HEK293 (cell line): ENCODE data around the gene SNAPC2.
A peak's percentile ranks its signal among the peaks of the same experiment; 100 is the strongest.

ENCODE experiments used
- CTCF ChIA-PET: fragments of 350-600 bp; formaldehyde crosslinking; extraction: SDS; loops from one replicate; lab custom pipeline; 2021; ENCODE audit warnings: antibody characterized with exemption; lab: Yijun Ruan, JAX
- POLR2A ChIA-PET: fragments of 300-600 bp; formaldehyde crosslinking; extraction: SDS; loops from one replicate; lab custom pipeline; 2020; ENCODE audit warnings: antibody characterized with exemption, inconsistent platforms; lab: Yijun Ruan, JAX
- H3K27ac ChIP-seq: fragments of 200-500 bp; sonication (Bioruptor generic); 2 replicates; pipeline ENCODE4 v1.5.1; 2014; ENCODE audit warnings: low read depth, low read length, control low read depth, inconsistent platforms; ENCODE audit errors: extremely low read depth
- H3K36me3 ChIP-seq, 2 experiments: fragments of 200-500 bp in 1 of 2; sonication (Bioruptor generic) in 1 of 2; 1 replicate in 1 of 2; 2 replicates in 1 of 2; pipeline ENCODE4 v1.5.1; 2014 to 2017; ENCODE audit warnings: inconsistent platforms in 2 of 2, low read length in 2 of 2; ENCODE audit not compliant: control insufficient read depth in 2 of 2, insufficient read depth in 1 of 2
- H3K4me1 ChIP-seq: fragments of 200-500 bp; sonication (Bioruptor generic); 2 replicates; pipeline ENCODE4 v1.5.1; 2014; ENCODE audit warnings: mild to moderate bottlenecking, low read length, inconsistent platforms; ENCODE audit not compliant: control insufficient read depth, insufficient read depth
- H3K4me3 ChIP-seq: 2 replicates; pipeline ENCODE4 v1.5.1; 2011; ENCODE audit warnings: low read depth, mild to moderate bottlenecking, control low read depth, low read length, moderate library complexity
- H3K9me3 ChIP-seq: fragments of 200-500 bp; sonication (Bioruptor generic); 2 replicates; pipeline ENCODE4 v1.5.1; 2014; ENCODE audit warnings: low read depth, low read length, inconsistent platforms; ENCODE audit not compliant: control insufficient read depth, insufficient read depth
- BCL11B ChIP-seq: fragments of 450-650 bp; formaldehyde crosslinking; IDR thresholded peaks from 2 replicates; pipeline ENCODE4 v1.5.1; 2016; ENCODE audit warnings: low read depth, missing biosample characterization, missing genetic modification characterization
- EGR2 ChIP-seq: fragments of 450-650 bp; formaldehyde crosslinking; IDR thresholded peaks from 2 replicates; pipeline ENCODE4 v1.5.1; 2016; ENCODE audit warnings: low read depth, missing biosample characterization, missing genetic modification characterization
- MZF1 ChIP-seq: fragments of 450-650 bp; formaldehyde crosslinking; IDR thresholded peaks from 2 replicates; pipeline ENCODE4 v1.5.1; 2017; ENCODE audit warnings: missing biosample characterization, missing genetic modification characterization, borderline replicate concordance
- SALL2 ChIP-seq: fragments of 450-650 bp; formaldehyde crosslinking; IDR thresholded peaks from 2 replicates; pipeline ENCODE4 v1.5.0; 2017; ENCODE audit warnings: missing biosample characterization, mild to moderate bottlenecking, missing genetic modification characterization, borderline replicate concordance
- SP7 ChIP-seq: fragments of 450-650 bp; formaldehyde crosslinking; IDR thresholded peaks from 2 replicates; pipeline ENCODE4 v1.5.1; 2016; ENCODE audit warnings: missing biosample characterization, missing genetic modification characterization
- TRIM28 ChIP-seq: IDR thresholded peaks from 2 replicates; pipeline ENCODE4 v1.6.1; 2011; ENCODE audit warnings: low read length, control low read depth, borderline replicate concordance
- ZBTB17 ChIP-seq: fragments of 450-650 bp; formaldehyde crosslinking; IDR thresholded peaks from 2 replicates; pipeline ENCODE4 v1.5.1; 2016; ENCODE audit warnings: missing biosample characterization, missing genetic modification characterization
- ZBTB48 ChIP-seq: fragments of 450-650 bp; formaldehyde crosslinking; IDR thresholded peaks from 2 replicates; pipeline ENCODE4 v1.5.1; 2016; ENCODE audit warnings: missing biosample characterization, missing genetic modification characterization
- ZIC2 ChIP-seq: fragments of 450-650 bp; formaldehyde crosslinking; IDR thresholded peaks from 2 replicates; pipeline ENCODE4 v1.5.1; 2016; ENCODE audit warnings: missing biosample characterization, missing genetic modification characterization
- ZNF175 ChIP-seq: fragments of 450-650 bp; formaldehyde crosslinking; IDR thresholded peaks from 2 replicates; pipeline ENCODE4 v1.5.1; 2016; ENCODE audit warnings: missing biosample characterization, missing genetic modification characterization
- ZNF2 ChIP-seq: fragments of 450-650 bp; formaldehyde crosslinking; IDR thresholded peaks from 2 replicates; pipeline ENCODE4 v1.5.1; 2016; ENCODE audit warnings: missing biosample characterization, missing genetic modification characterization
- ZNF248 ChIP-seq: fragments of 450-650 bp; formaldehyde crosslinking; IDR thresholded peaks from 2 replicates; pipeline ENCODE4 v1.5.1; 2017; ENCODE audit warnings: missing biosample characterization, missing genetic modification characterization
- ZNF391 ChIP-seq: fragments of 450-650 bp; formaldehyde crosslinking; IDR thresholded peaks from 2 replicates; pipeline ENCODE4 v1.5.1; 2016; ENCODE audit warnings: low read depth, missing biosample characterization, missing genetic modification characterization, borderline replicate concordance
- ZNF600 ChIP-seq: fragments of 450-650 bp; formaldehyde crosslinking; IDR thresholded peaks from 2 replicates; pipeline ENCODE4 v1.5.1; 2016; ENCODE audit warnings: missing biosample characterization, missing genetic modification characterization
- ZNF654 ChIP-seq: fragments of 450-650 bp; formaldehyde crosslinking; IDR thresholded peaks from 2 replicates; pipeline ENCODE4 v1.5.1; 2016; ENCODE audit warnings: low read depth, missing biosample characterization, missing genetic modification characterization
- ZNF76 ChIP-seq: fragments of 450-650 bp; formaldehyde crosslinking; IDR thresholded peaks from 2 replicates; pipeline ENCODE4; 2016; ENCODE audit warnings: low read depth, missing biosample characterization, missing genetic modification characterization, borderline replicate concordance
- ZNF777 ChIP-seq: fragments of 450-650 bp; formaldehyde crosslinking; IDR thresholded peaks from 2 replicates; pipeline ENCODE4 v1.5.1; 2017; ENCODE audit warnings: missing biosample characterization, missing genetic modification characterization, borderline replicate concordance
- ZSCAN23 ChIP-seq: fragments of 450-650 bp; formaldehyde crosslinking; IDR thresholded peaks from 2 replicates; pipeline ENCODE4 v1.5.1; 2016; ENCODE audit warnings: missing biosample characterization, missing genetic modification characterization
- TF ChIP-seq, protein P1 (sequence below): sonication (generic); formaldehyde crosslinking; IDR thresholded peaks from 2 replicates; pipeline ENCODE4 v1.8.1; 2022; ENCODE audit warnings: mild to moderate bottlenecking, moderate library complexity, missing genetic modification reagents
- TF ChIP-seq, protein P2 (sequence below): fragments of 450-650 bp; formaldehyde crosslinking; IDR thresholded peaks from 2 replicates; pipeline ENCODE4 v1.5.1; 2016; ENCODE audit warnings: missing biosample characterization, missing genetic modification characterization, low read depth
- TF ChIP-seq, protein P3 (sequence below): fragments of 450-650 bp; IDR thresholded peaks from 2 replicates; pipeline ENCODE4 v1.5.1; 2018; ENCODE audit warnings: missing biosample characterization, mild to moderate bottlenecking, missing genetic modification characterization
- TF ChIP-seq, protein P4 (sequence below): fragments of 450-650 bp; formaldehyde crosslinking; IDR thresholded peaks from 2 replicates; pipeline ENCODE4 v1.5.1; 2016; ENCODE audit warnings: missing biosample characterization, missing genetic modification characterization
- TF ChIP-seq, protein P5 (sequence below): IDR thresholded peaks from 2 replicates; pipeline ENCODE4 v1.6.1; 2011; ENCODE audit warnings: mild to moderate bottlenecking, low read depth, low read length, borderline replicate concordance

Gene SNAPC2

DNA sequence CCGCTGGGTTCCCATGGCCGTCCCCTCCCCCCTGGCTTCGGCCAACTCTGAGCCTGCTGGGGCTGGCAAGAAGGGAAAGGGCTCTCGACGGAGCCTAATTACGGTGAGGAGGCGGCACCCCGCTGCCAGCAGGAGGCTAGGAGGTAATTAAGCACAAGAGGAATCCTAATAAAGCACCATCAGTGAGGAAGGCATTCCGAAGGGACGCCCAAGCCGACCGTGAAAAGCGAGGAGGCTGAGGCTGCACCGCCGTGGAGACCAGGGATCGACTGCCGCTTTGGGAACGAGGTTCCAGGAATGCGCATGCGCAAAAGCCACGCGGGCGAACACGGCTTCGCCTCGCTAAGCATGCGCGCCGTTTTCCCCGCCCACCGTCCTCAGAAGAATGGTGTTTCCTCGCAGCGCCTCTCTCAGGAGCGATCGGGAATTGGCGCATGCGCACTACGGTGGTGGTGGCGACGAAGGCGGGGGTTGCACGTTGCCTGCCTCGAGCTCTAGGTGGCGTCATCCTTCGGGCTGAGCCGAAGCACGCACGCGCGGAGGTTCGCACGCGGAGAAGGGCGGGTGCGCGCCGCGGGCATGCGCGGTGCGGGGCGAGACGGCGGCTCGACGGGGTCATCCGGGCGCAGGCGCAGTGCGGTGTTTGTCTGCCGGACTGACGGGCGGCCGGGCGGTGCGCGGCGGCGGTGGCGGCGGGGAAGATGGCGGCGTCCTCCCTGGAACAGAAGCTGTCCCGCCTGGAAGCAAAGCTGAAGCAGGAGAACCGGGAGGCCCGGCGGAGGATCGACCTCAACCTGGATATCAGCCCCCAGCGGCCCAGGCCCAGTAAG lies 16.7 kb upstream of the SNAPC2 start, which contains the start of gene MAP2K7 (continued):
- TF ChIP-seq SP7 (tag by site-specific recombination) (peak; percentile 82), ZNF2 (tag by site-specific recombination) (peak; percentile 81; the same call in 1 of the 2 replicates), ZNF76 (tag by site-specific recombination) (peak; percentile 34; the same call in 1 of the 2 replicates), ZIC2 (peak; percentile 34; the same call in 1 of the 2 replicates), EGR2 (tag by site-specific recombination) (peak; percentile 26; the same call in 1 of the 2 replicates), ZNF600 (tag by site-specific recombination) (0 out of 2 replicates have a peak, but pooled peaks have one; percentile 15), TRIM28 (peak; percentile 9; the same call in 1 of the 2 replicates)
- TF ChIP-seq, protein P1, sequence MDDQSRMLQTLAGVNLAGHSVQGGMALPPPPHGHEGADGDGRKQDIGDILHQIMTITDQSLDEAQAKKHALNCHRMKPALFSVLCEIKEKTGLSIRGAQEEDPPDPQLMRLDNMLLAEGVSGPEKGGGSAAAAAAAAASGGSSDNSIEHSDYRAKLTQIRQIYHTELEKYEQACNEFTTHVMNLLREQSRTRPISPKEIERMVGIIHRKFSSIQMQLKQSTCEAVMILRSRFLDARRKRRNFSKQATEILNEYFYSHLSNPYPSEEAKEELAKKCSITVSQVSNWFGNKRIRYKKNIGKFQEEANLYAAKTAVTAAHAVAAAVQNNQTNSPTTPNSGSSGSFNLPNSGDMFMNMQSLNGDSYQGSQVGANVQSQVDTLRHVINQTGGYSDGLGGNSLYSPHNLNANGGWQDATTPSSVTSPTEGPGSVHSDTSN = no peak; the same call in none of the 2 replicates
- TF ChIP-seq, protein P2, sequence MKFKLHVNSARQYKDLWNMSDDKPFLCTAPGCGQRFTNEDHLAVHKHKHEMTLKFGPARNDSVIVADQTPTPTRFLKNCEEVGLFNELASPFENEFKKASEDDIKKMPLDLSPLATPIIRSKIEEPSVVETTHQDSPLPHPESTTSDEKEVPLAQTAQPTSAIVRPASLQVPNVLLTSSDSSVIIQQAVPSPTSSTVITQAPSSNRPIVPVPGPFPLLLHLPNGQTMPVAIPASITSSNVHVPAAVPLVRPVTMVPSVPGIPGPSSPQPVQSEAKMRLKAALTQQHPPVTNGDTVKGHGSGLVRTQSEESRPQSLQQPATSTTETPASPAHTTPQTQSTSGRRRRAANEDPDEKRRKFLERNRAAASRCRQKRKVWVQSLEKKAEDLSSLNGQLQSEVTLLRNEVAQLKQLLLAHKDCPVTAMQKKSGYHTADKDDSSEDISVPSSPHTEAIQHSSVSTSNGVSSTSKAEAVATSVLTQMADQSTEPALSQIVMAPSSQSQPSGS (tag by site-specific recombination) = peak; percentile 49; the same call in 1 of the 2 replicates

DNA sequence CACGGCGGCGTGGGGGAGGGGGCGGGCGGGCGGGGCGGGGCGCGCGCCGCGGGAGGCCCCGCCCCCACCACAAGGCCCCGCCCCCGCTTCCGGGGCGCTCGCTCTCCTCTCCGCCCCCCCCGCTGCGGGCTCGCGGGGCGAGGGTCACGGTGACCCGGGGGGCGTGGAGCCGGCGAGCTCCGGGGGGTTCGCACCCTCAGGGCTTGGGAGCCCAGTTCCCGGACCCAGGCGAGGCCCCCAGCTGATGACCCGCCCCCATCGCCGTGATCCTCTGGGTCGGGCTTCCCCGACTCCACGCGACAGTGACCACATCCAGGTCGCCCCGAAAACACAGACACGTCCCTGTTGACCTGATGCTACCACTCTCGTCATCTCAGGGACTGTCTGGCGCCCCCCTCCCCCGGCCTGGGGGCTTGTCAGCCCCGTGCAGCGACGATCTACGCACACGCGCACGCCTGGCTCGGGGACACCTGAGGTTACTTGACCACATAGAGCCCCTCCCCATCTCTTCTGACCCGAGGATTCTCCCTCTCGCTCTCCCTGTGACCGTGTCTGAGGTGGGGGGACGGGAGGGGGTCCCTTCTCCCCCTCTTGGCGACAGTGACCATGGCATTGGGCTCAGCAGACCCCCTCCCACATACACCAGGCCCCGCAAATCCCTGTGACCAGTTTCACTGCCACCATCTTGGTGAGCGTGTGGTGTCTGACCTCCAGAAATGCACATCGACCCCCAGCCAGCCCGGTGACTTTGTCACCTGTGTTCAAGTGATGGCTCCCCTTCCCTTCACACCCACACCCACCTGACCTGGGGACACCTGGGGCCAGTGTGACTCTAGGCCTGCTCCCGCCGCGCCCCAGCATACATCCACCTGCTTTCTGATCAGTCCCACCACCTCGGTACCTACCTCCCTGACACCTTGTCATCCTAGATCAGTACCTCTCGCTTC lies 15.8 kb upstream of the SNAPC2 start:
- peak overlapping the region; percentile 90 for H3K4me3 ChIP-seq
- peaks cover 0 to 35% of the 10 kb centered on the region in 2 experiments; a peak in 1 of 3 replicates for H3K36me3 ChIP-seq
- ChIA-PET POLR2A (interaction anchor here (1.0 to 1.9 kb wide), 16 partner anchors 8 to 97 kb away, joined by 3 to 25 read pairs (median 8); partner anchors contain the start of genes LRRC8E, PRR36, SNAPC2 and TGFBR3L), CTCF (interaction anchor here (0.8 to 1.5 kb wide), 12 partner anchors 11 to 85 kb away, joined by 3 to 12 read pairs (median 3); partner anchors contain the start of gene SNAPC2)
- no peaks in the 10 kb centered on the region for H3K9me3 ChIP-seq
- H3K4me1 ChIP-seq = peaks cover 5% of the 10 kb centered on the region; the same call in 1 of the 2 replicates
- H3K27ac ChIP-seq = peak overlapping the region; percentile 77
- TF ChIP-seq ZNF391 (tag by site-specific recombination) = no peak
- no peak for TF ChIP-seq ZNF2 (tag by site-specific recombination)
- TF ChIP-seq SALL2 (tag by site-specific recombination) = no peak
- TF ChIP-seq MZF1 (tag by site-specific recombination) = no peak
- TF ChIP-seq ZBTB17 (tag by site-specific recombination) = 0 out of 2 replicates have a peak, but pooled peaks have one; percentile 27
- TF ChIP-seq ZBTB48 (tag by site-specific recombination) = no peak
- 0 out of 2 replicates have a peak, but pooled peaks have one; percentile 68 for TF ChIP-seq BCL11B (tag by site-specific recombination)
- TF ChIP-seq, protein P3, sequence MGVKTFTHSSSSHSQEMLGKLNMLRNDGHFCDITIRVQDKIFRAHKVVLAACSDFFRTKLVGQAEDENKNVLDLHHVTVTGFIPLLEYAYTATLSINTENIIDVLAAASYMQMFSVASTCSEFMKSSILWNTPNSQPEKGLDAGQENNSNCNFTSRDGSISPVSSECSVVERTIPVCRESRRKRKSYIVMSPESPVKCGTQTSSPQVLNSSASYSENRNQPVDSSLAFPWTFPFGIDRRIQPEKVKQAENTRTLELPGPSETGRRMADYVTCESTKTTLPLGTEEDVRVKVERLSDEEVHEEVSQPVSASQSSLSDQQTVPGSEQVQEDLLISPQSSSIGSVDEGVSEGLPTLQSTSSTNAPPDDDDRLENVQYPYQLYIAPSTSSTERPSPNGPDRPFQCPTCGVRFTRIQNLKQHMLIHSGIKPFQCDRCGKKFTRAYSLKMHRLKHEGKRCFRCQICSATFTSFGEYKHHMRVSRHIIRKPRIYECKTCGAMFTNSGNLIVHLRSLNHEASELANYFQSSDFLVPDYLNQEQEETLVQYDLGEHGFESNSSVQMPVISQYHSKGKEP (tag by site-specific recombination) = no peak
- no peak for TF ChIP-seq ZSCAN23 (tag by site-specific recombination)
- TF ChIP-seq, protein P4, sequence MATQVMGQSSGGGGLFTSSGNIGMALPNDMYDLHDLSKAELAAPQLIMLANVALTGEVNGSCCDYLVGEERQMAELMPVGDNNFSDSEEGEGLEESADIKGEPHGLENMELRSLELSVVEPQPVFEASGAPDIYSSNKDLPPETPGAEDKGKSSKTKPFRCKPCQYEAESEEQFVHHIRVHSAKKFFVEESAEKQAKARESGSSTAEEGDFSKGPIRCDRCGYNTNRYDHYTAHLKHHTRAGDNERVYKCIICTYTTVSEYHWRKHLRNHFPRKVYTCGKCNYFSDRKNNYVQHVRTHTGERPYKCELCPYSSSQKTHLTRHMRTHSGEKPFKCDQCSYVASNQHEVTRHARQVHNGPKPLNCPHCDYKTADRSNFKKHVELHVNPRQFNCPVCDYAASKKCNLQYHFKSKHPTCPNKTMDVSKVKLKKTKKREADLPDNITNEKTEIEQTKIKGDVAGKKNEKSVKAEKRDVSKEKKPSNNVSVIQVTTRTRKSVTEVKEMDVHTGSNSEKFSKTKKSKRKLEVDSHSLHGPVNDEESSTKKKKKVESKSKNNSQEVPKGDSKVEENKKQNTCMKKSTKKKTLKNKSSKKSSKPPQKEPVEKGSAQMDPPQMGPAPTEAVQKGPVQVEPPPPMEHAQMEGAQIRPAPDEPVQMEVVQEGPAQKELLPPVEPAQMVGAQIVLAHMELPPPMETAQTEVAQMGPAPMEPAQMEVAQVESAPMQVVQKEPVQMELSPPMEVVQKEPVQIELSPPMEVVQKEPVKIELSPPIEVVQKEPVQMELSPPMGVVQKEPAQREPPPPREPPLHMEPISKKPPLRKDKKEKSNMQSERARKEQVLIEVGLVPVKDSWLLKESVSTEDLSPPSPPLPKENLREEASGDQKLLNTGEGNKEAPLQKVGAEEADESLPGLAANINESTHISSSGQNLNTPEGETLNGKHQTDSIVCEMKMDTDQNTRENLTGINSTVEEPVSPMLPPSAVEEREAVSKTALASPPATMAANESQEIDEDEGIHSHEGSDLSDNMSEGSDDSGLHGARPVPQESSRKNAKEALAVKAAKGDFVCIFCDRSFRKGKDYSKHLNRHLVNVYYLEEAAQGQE (tag by site-specific recombination) = no peak
- no peak for TF ChIP-seq ZNF175 (tag by site-specific recombination)
- TF ChIP-seq ZNF248 (tag by site-specific recombination) = no peak
- no peak for TF ChIP-seq ZNF777 (tag by site-specific recombination)
- TF ChIP-seq ZNF654 (tag by site-specific recombination) = no peak
- TF ChIP-seq, protein P5, sequence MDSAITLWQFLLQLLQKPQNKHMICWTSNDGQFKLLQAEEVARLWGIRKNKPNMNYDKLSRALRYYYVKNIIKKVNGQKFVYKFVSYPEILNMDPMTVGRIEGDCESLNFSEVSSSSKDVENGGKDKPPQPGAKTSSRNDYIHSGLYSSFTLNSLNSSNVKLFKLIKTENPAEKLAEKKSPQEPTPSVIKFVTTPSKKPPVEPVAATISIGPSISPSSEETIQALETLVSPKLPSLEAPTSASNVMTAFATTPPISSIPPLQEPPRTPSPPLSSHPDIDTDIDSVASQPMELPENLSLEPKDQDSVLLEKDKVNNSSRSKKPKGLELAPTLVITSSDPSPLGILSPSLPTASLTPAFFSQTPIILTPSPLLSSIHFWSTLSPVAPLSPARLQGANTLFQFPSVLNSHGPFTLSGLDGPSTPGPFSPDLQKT = no peak
